ENCODE data around the gene CDH13.

CDH13 gene

GRCh38 chr16:82653550-82654511, 27.1 kb downstream of the CDH13 start:
- Histone ChIP-seq H3K27ac (replicated peaks) (no peak overlapping the region), H3K27me3 (ENCODE audit: insufficient read depth, poor library complexity, severe bottlenecking) (no peaks in the 10 kb centered on the region), H3K4me3 (replicated peaks; ENCODE audit: insufficient read depth, low read length) (no peak overlapping the region)
- TF ChIP-seq GABPA (IDR thresholded peaks at IDR 0.05; ENCODE audit: low read depth) (no peak), SPI1 (IDR thresholded peaks at IDR 0.05; ENCODE audit: borderline replicate concordance, low read depth) (no peak), CTCF (IDR thresholded peaks at IDR 0.05; ENCODE audit: insufficient read depth, low read length) (no peak), REST (IDR thresholded peaks at IDR 0.05; ENCODE audit: insufficient replicate concordance, low read depth) (no peak), POLR2AphosphoS5 (IDR thresholded peaks at IDR 0.05; ENCODE audit: low read depth) (no peak)
- DNase-seq (ENCODE audit: low read depth in 1 of 2, low spot score in 1 of 2): no peak

GRCh38 chr16:82655072-82655714, 28.4 kb downstream of the CDH13 start:
- TF ChIP-seq GABPA (IDR thresholded peaks at IDR 0.05; ENCODE audit: low read depth) (no peak), REST (IDR thresholded peaks at IDR 0.05; ENCODE audit: insufficient replicate concordance, low read depth) (no peak), POLR2AphosphoS5 (IDR thresholded peaks at IDR 0.05; ENCODE audit: low read depth) (no peak), SPI1 (IDR thresholded peaks at IDR 0.05; ENCODE audit: borderline replicate concordance, low read depth) (no peak), CTCF (IDR thresholded peaks at IDR 0.05; ENCODE audit: insufficient read depth, low read length) (no peak)
- H3K4me3 ChIP-seq (replicated peaks; ENCODE audit: insufficient read depth, low read length): no peak overlapping the region
- H3K27ac ChIP-seq (replicated peaks): no peak overlapping the region

GRCh38 chr16:82655720-82656490, 29.1 kb downstream of the CDH13 start:
- Histone ChIP-seq H3K4me3 (replicated peaks; ENCODE audit: insufficient read depth, low read length) (no peak overlapping the region), H3K27me3 (ENCODE audit: insufficient read depth, poor library complexity, severe bottlenecking) (no peaks in the 10 kb centered on the region), H3K27ac (replicated peaks) (no peak overlapping the region)
- DNase-seq (ENCODE audit: low read depth in 1 of 2, low spot score in 1 of 2): no peak
- TF ChIP-seq REST (IDR thresholded peaks at IDR 0.05; ENCODE audit: insufficient replicate concordance, low read depth) (no peak), POLR2AphosphoS5 (IDR thresholded peaks at IDR 0.05; ENCODE audit: low read depth) (no peak), SPI1 (IDR thresholded peaks at IDR 0.05; ENCODE audit: borderline replicate concordance, low read depth) (no peak), GABPA (IDR thresholded peaks at IDR 0.05; ENCODE audit: low read depth) (no peak), CTCF (IDR thresholded peaks at IDR 0.05; ENCODE audit: insufficient read depth, low read length) (no peak)

More at GRCh38 chr16:82655072-82655714, 28.4 kb downstream of the CDH13 start:
- DNase-seq (ENCODE audit: low read depth in 1 of 2, low spot score in 1 of 2): no peak
- no peaks in the 10 kb centered on the region for H3K27me3 ChIP-seq (ENCODE audit: insufficient read depth, poor library complexity, severe bottlenecking)
